NCI-H446 (cell line): ENCODE measurements around the gene P3H3.
A peak's percentile ranks its signal among the peaks of the same experiment; 100 is the strongest.

ENCODE experiments used
- DNase-seq, 2 experiments: peaks; one replicate each; lab custom pipeline; 2025; lab: John Stamatoyannopoulos, UW

Gene P3H3

GRCh38 chr12:6826734-6827436 lies 1.3 kb upstream of the P3H3 start:
- DNase-seq = no peak

GRCh38 chr12:6827437-6827911 lies 733 bp upstream of the P3H3 start:
- DNase-seq = peak; percentile 78 to 92

GRCh38 chr12:6828781-6829535 lies 751 bp downstream of the P3H3 start:
- DNase-seq = peak in 1 of 2 experiments; percentile 52

- peak in 1 of 2 experiments; percentile 52 for DNase-seq
Observed at GRCh38 chr12:6829536-6830220, 1.5 kb downstream of the P3H3 start.

- no peak for DNase-seq
Observed at GRCh38 chr12:6830286-6830890, 2.2 kb downstream of the P3H3 start.

- DNase-seq = no peak
Observed at GRCh38 chr12:6830999-6831398, 2.8 kb downstream of the P3H3 start.

- DNase-seq = no peak
Observed at GRCh38 chr12:6831450-6831995, 3.3 kb downstream of the P3H3 start.

GRCh38 chr12:6832125-6832524 lies 3.9 kb downstream of the P3H3 start:
- DNase-seq = no peak

GRCh38 chr12:6833189-6833890 lies 5.1 kb downstream of the P3H3 start:
- no peak for DNase-seq

- no peak for DNase-seq
Observed at GRCh38 chr12:6834254-6834653, 6.0 kb downstream of the P3H3 start.

GRCh38 chr12:6834873-6835272 lies 6.7 kb downstream of the P3H3 start:
- DNase-seq = no peak

GRCh38 chr12:6836851-6837250 lies 8.6 kb downstream of the P3H3 start:
- DNase-seq = no peak

- no peak for DNase-seq
Observed at GRCh38 chr12:6837370-6838060, 9.3 kb downstream of the P3H3 start.

GRCh38 chr12:6838854-6839253 lies 10.6 kb downstream of the P3H3 start:
- no peak for DNase-seq

GRCh38 chr12:6839482-6840201 lies 11.4 kb downstream of the P3H3 start:
- no peak for DNase-seq

GRCh38 chr12:6840330-6840729 lies 12.1 kb downstream of the P3H3 start:
- DNase-seq = no peak

- no peak for DNase-seq
Observed at GRCh38 chr12:6840761-6841515, 12.7 kb downstream of the P3H3 start, which contains the start of gene GNB3. TSS of gene GNB3 (plus strand) at chr12:6840925. CDS start at chr12:6841288, 363 bp downstream.

GRCh38 chr12:6842075-6842474 lies 13.9 kb downstream of the P3H3 start:
- no peak for DNase-seq
